ENCODE data around the gene ADAMTS14.

ADAMTS14 gene

GRCh38 chr10:70694418-70695141, 22.3 kb downstream of the ADAMTS14 start:
- TF ChIP-seq, protein P1, sequence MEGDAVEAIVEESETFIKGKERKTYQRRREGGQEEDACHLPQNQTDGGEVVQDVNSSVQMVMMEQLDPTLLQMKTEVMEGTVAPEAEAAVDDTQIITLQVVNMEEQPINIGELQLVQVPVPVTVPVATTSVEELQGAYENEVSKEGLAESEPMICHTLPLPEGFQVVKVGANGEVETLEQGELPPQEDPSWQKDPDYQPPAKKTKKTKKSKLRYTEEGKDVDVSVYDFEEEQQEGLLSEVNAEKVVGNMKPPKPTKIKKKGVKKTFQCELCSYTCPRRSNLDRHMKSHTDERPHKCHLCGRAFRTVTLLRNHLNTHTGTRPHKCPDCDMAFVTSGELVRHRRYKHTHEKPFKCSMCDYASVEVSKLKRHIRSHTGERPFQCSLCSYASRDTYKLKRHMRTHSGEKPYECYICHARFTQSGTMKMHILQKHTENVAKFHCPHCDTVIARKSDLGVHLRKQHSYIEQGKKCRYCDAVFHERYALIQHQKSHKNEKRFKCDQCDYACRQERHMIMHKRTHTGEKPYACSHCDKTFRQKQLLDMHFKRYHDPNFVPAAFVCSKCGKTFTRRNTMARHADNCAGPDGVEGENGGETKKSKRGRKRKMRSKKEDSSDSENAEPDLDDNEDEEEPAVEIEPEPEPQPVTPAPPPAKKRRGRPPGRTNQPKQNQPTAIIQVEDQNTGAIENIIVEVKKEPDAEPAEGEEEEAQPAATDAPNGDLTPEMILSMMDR (IDR thresholded peaks at IDR 0.05; ENCODE audit: insufficient read depth, missing control alignments): no peak
- DNase-seq (ENCODE audit: insufficient read length, low spot score) (no peak), FAIRE-seq (no peak)

- no peak for DNase-seq (ENCODE audit: insufficient read length, low spot score)
- TF ChIP-seq, protein P1 (IDR thresholded peaks at IDR 0.05; ENCODE audit: insufficient read depth, missing control alignments): no peak
- no peak for FAIRE-seq
Measured at GRCh38 chr10:70695241-70696030, 23.1 kb downstream of the ADAMTS14 start.

DNA sequence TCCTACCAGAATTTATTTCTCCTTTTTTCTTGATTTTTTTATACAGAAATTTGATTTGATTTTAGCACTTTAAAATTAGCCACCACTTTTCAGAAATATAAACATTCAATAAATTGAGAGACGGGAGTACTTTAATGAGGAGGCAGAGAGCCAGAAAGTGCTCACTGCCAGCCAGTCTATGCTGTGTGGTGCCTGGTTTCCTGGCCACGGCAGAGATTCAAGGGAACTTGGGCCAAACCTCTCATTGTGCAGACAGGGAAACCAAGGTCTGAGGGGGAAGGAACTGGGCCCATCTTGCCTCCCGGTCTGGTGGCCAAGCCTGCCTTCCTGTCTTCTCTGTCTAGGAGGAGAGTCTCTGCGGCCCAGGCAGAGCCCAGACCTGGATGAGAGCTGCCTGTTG, 25.9 kb downstream of the ADAMTS14 start:
- FAIRE-seq (no peak), DNase-seq (ENCODE audit: insufficient read length, low spot score) (no peak)
- TF ChIP-seq, protein P1 (IDR thresholded peaks at IDR 0.05; ENCODE audit: insufficient read depth, missing control alignments): no peak

DNA sequence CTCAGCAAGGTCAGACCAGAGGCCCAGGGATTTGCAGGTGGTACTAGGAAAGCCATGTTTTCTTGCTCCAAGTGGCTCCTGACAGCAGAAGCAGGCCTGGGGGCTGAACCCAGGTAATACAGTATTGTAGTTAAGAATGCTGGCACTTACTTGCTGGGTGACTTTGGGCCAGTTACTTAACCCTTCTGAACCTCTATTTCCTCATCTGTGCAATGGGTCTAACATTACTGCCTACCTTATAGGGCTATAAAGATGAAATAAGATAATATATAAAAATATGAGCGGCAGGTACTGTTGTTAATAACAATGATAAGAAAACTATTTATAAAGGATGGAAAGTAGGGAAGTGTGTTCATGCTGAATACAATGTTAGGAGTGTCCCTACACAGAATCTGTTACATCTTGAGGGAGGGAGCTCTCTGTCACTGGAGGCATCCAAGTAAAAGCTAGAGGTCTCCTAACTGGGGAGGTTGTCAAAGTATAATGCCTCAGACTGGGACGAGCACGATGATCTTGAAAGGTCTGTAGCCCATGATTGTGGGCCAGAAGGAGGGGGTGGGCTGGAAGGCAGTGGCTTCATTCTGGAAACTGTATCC, 26.9 kb downstream of the ADAMTS14 start:
- DNase-seq (ENCODE audit: insufficient read length, low spot score): no peak
- TF ChIP-seq, protein P1 (IDR thresholded peaks at IDR 0.05; ENCODE audit: insufficient read depth, missing control alignments): no peak
- FAIRE-seq: no peak

DNA sequence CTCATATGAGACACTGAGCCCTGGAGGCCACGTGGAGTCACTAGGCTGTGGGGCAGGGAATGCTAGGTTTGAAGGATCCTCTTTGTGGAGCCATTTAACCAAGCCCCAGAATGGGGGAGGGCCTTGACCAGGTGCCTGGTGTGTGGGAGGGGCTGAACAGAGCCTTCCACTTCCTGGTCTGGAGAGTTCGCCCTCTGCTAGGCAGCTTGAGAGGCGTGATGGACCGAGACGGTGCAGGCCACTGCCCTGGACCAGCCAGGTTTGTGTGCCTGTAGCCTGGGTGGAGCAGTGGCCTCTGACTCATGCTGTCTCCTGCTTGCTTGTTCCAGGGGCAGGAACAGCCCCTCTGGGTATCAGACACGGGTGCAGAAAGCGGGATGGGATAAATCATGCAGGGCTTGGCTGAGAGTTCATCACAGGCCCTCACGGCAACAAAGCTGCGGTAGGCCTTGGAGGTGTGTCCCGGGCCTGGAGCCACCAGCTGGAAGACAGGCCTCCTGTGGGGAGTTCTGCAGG, 27.4 kb downstream of the ADAMTS14 start:
- DNase-seq (ENCODE audit: insufficient read length, low spot score) (no peak), FAIRE-seq (no peak)
- TF ChIP-seq, protein P1 (IDR thresholded peaks at IDR 0.05; ENCODE audit: insufficient read depth, missing control alignments): no peak

- TF ChIP-seq, protein P1 (IDR thresholded peaks at IDR 0.05; ENCODE audit: insufficient read depth, missing control alignments): no peak
- DNase-seq (ENCODE audit: insufficient read length, low spot score): no peak
- FAIRE-seq: no peak
Measured at GRCh38 chr10:70702190-70702763, 30.0 kb downstream of the ADAMTS14 start.
